ENCODE measurements around the gene RELA. TPM values are rescaled to one million over a fixed set of nuclear protein-coding genes. Genes with fewer than 3 reads are reported as not detected.

RELA gene
- total and polyA plus RNA-seq, 2 experiments from 2014 or later = 18.5 to 22.8 TPM

DNA sequence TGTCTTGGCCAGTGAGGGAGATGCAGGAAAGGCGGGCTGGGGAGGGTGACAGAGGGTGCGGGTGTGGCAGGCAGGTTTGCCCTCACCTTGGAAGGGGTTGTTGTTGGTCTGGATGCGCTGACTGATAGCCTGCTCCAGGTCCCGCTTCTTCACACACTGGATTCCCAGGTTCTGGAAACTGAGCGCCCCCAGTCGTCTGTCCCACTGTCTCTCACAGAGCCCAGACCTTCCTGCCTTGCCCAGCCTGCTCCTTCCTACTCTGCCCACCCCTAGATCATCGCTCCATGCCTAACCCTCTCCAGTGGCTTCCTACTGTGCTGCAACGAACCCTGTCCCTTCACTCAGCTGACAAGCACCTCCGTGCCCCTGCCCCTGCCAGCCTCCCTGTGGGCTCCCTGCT, 2.7 kb downstream of the RELA start (continued):
- no peak for TF ChIP-seq CREB1 (CRISPR knock-in tag; IDR thresholded peaks at IDR 0.05; ENCODE audit: low read depth)
- TF ChIP-seq ZNF331 (CRISPR knock-in tag; IDR thresholded peaks at IDR 0.05; ENCODE audit: low read depth) = no peak
- no peak for TF ChIP-seq POLR2AphosphoS5 (IDR thresholded peaks at IDR 0.05; ENCODE audit: low read depth)

DNA sequence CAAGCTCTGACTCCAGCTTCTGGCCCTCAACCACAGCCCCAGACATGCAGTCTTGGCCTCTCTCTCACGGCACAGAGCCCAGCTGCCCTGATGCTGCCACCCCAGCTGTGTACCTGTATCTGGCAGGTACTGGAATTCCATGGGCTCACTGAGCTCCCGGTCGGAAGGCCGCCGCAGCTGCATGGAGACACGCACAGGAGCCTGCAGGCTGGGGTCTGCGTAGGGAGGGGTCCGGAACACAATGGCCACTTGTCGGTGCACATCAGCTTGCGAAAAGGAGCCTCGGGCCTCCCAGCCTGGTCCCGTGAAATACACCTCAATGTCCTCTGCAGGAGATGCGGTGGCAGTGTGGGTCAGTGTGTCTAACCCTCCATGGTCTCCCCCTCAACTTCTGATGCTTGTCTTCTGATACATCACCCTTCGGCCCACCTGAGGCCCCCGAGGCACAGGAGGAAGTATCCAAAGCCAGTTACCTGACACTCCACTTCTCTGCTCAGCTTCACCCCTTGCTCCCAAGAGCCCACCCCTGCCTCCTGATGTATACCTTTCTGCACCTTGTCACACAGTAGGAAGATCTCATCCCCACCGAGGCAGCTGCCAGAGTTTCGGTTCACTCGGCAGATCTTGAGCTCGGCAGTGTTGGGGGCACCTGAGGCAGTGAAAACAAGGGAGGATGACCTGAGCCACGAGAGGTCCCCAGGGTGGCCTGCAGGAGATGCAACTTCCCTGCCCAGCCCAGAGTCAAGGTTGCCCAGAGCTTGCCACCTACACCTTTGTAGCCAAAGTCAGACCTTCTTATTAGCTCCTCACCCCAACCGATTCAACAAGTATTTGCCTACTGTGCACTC, 4.3 kb downstream of the RELA start:
- H3K79me2 ChIP-seq (replicated peaks; ENCODE audit: insufficient read depth) = peaks cover 14% of the 10 kb centered on the region
- no peaks in the 10 kb centered on the region for H3K9me2 ChIP-seq (ENCODE audit: insufficient read depth)
- no peaks in the 10 kb centered on the region for H3K9me3 Mint-ChIP-seq
- H3F3A ChIP-seq (replicated peaks; ENCODE audit: low read depth) = peaks cover 9% of the 10 kb centered on the region
- no peak overlapping the region for H2AFZ ChIP-seq
- no peak overlapping the region for H3K4me3 Mint-ChIP-seq
- H3K4me2 ChIP-seq = no peak overlapping the region
- peaks cover 7% of the 10 kb centered on the region for H3K27me3 Mint-ChIP-seq (ENCODE audit: insufficient read depth, low read depth, poor library complexity)
- H3K36me3 Mint-ChIP-seq (ENCODE audit: low read depth) = peaks cover 68% of the 10 kb centered on the region
- no peak overlapping the region for H3K27ac ChIP-seq (ENCODE audit: low read depth)
- DNase-seq (ENCODE audit: low spot score) (no peak), ATAC-seq (no peak)
- H3K27ac Mint-ChIP-seq = no peak overlapping the region
- H3K4me1 Mint-ChIP-seq = peaks cover 4% of the 10 kb centered on the region
- no peaks in the 10 kb centered on the region for H3K27me3 ChIP-seq (ENCODE audit: insufficient read depth)
- peaks cover 20% of the 10 kb centered on the region; the same call in 1 of the 2 replicates for H3K36me3 ChIP-seq (ENCODE audit: insufficient read depth)
- H4K20me1 ChIP-seq (replicated peaks; ENCODE audit: insufficient read depth) = peaks cover 5% of the 10 kb centered on the region; the same call in 1 of the 2 replicates
- H3K4me3 ChIP-seq = no peak overlapping the region
- H3K4me1 ChIP-seq (ENCODE audit: insufficient read depth) = peaks cover 4% of the 10 kb centered on the region
- TF ChIP-seq JUNB (IDR thresholded peaks at IDR 0.05; ENCODE audit: unreplicated experiment) = no peak
- TF ChIP-seq, protein P1, sequence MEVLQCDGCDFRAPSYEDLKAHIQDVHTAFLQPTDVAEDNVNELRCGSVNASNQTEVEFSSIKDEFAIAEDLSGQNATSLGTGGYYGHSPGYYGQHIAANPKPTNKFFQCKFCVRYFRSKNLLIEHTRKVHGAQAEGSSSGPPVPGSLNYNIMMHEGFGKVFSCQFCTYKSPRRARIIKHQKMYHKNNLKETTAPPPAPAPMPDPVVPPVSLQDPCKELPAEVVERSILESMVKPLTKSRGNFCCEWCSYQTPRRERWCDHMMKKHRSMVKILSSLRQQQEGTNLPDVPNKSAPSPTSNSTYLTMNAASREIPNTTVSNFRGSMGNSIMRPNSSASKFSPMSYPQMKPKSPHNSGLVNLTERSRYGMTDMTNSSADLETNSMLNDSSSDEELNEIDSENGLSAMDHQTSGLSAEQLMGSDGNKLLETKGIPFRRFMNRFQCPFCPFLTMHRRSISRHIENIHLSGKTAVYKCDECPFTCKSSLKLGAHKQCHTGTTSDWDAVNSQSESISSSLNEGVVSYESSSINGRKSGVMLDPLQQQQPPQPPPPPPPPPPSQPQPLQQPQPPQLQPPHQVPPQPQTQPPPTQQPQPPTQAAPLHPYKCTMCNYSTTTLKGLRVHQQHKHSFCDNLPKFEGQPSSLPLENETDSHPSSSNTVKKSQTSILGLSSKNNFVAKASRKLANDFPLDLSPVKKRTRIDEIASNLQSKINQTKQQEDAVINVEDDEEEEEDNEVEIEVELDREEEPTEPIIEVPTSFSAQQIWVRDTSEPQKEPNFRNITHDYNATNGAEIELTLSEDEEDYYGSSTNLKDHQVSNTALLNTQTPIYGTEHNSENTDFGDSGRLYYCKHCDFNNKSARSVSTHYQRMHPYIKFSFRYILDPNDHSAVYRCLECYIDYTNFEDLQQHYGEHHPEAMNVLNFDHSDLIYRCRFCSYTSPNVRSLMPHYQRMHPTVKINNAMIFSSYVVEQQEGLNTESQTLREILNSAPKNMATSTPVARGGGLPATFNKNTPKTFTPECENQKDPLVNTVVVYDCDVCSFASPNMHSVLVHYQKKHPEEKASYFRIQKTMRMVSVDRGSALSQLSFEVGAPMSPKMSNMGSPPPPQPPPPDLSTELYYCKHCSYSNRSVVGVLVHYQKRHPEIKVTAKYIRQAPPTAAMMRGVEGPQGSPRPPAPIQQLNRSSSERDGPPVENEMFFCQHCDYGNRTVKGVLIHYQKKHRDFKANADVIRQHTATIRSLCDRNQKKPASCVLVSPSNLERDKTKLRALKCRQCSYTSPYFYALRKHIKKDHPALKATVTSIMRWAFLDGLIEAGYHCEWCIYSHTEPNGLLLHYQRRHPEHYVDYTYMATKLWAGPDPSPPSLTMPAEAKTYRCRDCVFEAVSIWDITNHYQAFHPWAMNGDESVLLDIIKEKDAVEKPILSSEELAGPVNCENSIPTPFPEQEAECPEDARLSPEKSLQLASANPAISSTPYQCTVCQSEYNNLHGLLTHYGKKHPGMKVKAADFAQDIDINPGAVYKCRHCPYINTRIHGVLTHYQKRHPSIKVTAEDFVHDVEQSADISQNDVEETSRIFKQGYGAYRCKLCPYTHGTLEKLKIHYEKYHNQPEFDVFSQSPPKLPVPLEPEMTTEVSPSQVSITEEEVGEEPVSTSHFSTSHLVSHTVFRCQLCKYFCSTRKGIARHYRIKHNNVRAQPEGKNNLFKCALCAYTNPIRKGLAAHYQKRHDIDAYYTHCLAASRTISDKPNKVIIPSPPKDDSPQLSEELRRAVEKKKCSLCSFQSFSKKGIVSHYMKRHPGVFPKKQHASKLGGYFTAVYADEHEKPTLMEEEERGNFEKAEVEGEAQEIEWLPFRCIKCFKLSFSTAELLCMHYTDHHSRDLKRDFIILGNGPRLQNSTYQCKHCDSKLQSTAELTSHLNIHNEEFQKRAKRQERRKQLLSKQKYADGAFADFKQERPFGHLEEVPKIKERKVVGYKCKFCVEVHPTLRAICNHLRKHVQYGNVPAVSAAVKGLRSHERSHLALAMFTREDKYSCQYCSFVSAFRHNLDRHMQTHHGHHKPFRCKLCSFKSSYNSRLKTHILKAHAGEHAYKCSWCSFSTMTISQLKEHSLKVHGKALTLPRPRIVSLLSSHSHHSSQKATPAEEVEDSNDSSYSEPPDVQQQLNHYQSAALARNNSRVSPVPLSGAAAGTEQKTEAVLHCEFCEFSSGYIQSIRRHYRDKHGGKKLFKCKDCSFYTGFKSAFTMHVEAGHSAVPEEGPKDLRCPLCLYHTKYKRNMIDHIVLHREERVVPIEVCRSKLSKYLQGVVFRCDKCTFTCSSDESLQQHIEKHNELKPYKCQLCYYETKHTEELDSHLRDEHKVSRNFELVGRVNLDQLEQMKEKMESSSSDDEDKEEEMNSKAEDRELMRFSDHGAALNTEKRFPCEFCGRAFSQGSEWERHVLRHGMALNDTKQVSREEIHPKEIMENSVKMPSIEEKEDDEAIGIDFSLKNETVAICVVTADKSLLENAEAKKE (CRISPR knock-in tag; IDR thresholded peaks at IDR 0.05) = no peak
- no peak for TF ChIP-seq EZH2phosphoT487 (IDR thresholded peaks at IDR 0.05; ENCODE audit: unreplicated experiment)
- TF ChIP-seq, protein P2, sequence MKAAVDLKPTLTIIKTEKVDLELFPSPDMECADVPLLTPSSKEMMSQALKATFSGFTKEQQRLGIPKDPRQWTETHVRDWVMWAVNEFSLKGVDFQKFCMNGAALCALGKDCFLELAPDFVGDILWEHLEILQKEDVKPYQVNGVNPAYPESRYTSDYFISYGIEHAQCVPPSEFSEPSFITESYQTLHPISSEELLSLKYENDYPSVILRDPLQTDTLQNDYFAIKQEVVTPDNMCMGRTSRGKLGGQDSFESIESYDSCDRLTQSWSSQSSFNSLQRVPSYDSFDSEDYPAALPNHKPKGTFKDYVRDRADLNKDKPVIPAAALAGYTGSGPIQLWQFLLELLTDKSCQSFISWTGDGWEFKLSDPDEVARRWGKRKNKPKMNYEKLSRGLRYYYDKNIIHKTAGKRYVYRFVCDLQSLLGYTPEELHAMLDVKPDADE (IDR thresholded peaks at IDR 0.05) = no peak
- TF ChIP-seq, protein P3, sequence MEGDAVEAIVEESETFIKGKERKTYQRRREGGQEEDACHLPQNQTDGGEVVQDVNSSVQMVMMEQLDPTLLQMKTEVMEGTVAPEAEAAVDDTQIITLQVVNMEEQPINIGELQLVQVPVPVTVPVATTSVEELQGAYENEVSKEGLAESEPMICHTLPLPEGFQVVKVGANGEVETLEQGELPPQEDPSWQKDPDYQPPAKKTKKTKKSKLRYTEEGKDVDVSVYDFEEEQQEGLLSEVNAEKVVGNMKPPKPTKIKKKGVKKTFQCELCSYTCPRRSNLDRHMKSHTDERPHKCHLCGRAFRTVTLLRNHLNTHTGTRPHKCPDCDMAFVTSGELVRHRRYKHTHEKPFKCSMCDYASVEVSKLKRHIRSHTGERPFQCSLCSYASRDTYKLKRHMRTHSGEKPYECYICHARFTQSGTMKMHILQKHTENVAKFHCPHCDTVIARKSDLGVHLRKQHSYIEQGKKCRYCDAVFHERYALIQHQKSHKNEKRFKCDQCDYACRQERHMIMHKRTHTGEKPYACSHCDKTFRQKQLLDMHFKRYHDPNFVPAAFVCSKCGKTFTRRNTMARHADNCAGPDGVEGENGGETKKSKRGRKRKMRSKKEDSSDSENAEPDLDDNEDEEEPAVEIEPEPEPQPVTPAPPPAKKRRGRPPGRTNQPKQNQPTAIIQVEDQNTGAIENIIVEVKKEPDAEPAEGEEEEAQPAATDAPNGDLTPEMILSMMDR (conservative IDR thresholded peaks at IDR 0.05; ENCODE audit: low read depth in 2 of 2) = no peak
- no peak for TF ChIP-seq ZNF331 (CRISPR knock-in tag; IDR thresholded peaks at IDR 0.05; ENCODE audit: low read depth)
- TF ChIP-seq POLR2AphosphoS5 (IDR thresholded peaks at IDR 0.05; ENCODE audit: low read depth) = no peak
- TF ChIP-seq ZNF114 (CRISPR knock-in tag; IDR thresholded peaks at IDR 0.05) = no peak
- no peak for TF ChIP-seq STAT1 (IDR thresholded peaks at IDR 0.05; ENCODE audit: unreplicated experiment)
- no peak for TF ChIP-seq NANOG (IDR thresholded peaks at IDR 0.05; ENCODE audit: borderline replicate concordance)
- TF ChIP-seq, protein P4, sequence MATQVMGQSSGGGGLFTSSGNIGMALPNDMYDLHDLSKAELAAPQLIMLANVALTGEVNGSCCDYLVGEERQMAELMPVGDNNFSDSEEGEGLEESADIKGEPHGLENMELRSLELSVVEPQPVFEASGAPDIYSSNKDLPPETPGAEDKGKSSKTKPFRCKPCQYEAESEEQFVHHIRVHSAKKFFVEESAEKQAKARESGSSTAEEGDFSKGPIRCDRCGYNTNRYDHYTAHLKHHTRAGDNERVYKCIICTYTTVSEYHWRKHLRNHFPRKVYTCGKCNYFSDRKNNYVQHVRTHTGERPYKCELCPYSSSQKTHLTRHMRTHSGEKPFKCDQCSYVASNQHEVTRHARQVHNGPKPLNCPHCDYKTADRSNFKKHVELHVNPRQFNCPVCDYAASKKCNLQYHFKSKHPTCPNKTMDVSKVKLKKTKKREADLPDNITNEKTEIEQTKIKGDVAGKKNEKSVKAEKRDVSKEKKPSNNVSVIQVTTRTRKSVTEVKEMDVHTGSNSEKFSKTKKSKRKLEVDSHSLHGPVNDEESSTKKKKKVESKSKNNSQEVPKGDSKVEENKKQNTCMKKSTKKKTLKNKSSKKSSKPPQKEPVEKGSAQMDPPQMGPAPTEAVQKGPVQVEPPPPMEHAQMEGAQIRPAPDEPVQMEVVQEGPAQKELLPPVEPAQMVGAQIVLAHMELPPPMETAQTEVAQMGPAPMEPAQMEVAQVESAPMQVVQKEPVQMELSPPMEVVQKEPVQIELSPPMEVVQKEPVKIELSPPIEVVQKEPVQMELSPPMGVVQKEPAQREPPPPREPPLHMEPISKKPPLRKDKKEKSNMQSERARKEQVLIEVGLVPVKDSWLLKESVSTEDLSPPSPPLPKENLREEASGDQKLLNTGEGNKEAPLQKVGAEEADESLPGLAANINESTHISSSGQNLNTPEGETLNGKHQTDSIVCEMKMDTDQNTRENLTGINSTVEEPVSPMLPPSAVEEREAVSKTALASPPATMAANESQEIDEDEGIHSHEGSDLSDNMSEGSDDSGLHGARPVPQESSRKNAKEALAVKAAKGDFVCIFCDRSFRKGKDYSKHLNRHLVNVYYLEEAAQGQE (IDR thresholded peaks at IDR 0.05; ENCODE audit: unreplicated experiment) = no peak
